Colonic mucosa (tissue), 4 donors: ENCODE data around the gene GPS2. TPM values are rescaled to one million over a fixed set of nuclear protein-coding genes. Genes with fewer than 3 reads are reported as not detected.

Experiments
- DNase-seq: peaks from one replicate; pipeline ENCODE4 v3.0.0-alpha.2; 2020
- H3K27ac ChIP-seq: fragments of 200-600 bp; one replicate; pipeline ENCODE4 v1.8.0; 2021
- H3K27me3 ChIP-seq: fragments of 200-600 bp; one replicate; pipeline ENCODE4 v1.8.0; 2021
- H3K36me3 ChIP-seq: fragments of 200-600 bp; one replicate; pipeline ENCODE4 v1.8.0; 2021
- H3K4me1 ChIP-seq: fragments of 200-600 bp; one replicate; pipeline ENCODE4 v1.8.0; 2021; ENCODE audit warnings: mild to moderate bottlenecking
- H3K4me3 ChIP-seq: fragments of 200-600 bp; one replicate; pipeline ENCODE4 v1.8.0; 2021
- H3K9ac ChIP-seq, 2 donors: one replicate each; pipeline ENCODE4 v1.7.0; 2013; ENCODE audit warnings: control low read depth in 2 of 2, low read depth in 2 of 2, low read length in 2 of 2
- H3K9me3 ChIP-seq: fragments of 200-600 bp; one replicate; pipeline ENCODE4 v1.8.0; 2021
- intact Hi-C: fragments of 100-400 bp; cut with DNase I; formaldehyde crosslinking; loops from one replicate; pipeline ENCODE4 v1.14.1; 2022
- total RNA-seq, 2 donors: library from RNA; stranded (reverse); fragmentation: NEBNext Ultra II Directional in 1 of 2; extraction: Animal tissue kit (Norgen Biotek cat#: 25700) in 1 of 2; gene quantifications; one replicate each; pipeline ENCODE4 v1.2.1, GENCODE V29; 2021
- TF ChIP-seq, protein P1 (sequence below): fragments of 200-600 bp; IDR thresholded peaks from one replicate; pipeline ENCODE4 v1.8.0; 2022; ENCODE audit warnings: antibody characterized with exemption, mild to moderate bottlenecking
- donor health status: healthy.
- donor health status: DM: no; HTN: no; CAD: no.
- donor health status: DM: no; HTN: no; CAD: no.

The GPS2 gene
- total RNA-seq, 2 donors from 2014 or later = 53.8 to 85.7 TPM

DNA sequence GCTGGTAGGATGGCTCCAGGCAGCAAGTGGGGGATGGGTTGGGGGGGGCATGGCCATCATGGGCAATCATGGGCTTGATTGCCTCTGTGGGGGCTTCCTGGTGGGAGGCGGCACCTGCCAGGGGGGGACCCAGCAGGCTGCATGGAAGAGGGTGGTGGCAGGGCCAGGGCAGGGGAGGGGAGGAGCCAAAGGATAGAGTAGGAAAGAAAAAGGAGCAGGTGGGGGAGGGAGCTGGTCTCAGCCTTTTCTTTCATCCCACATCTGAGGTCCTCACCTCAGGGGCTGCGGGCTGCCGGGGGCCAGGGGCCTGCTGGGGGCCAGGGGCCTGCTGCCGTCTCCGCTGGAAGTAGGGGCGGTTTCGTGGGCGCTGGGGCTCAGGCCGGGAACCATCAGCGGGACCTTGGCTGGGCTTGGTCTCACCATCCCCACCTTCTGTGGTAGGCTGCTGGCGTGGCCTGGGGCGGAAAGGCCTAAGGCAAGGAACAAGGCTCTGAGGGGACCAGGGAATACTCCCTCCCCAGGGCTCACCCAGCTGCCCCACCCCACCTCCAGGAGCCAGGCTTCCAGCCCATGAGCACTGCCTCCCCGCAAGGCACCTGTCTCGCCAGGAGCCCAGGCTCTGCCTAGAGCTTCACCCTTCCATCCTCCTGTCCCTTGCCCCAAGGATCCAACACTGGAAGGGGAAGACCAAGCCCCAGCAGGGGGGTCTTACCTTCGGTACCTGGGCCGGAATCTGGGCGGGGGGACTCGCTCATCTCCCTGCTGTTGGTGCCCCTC is 25.7 kb downstream of the GPS2 start:
- Histone ChIP-seq H3K9ac (no peak overlapping the region), H3K9me3 (no peaks in the 10 kb centered on the region), H3K27ac (no peak overlapping the region), H3K4me1 (peaks cover 9% of the 10 kb centered on the region), H3K36me3 (no peaks in the 10 kb centered on the region), H3K4me3 (no peak overlapping the region), H3K27me3 (peaks cover 4% of the 10 kb centered on the region)
- intact Hi-C loops = no loop called here
- TF ChIP-seq, protein P1, sequence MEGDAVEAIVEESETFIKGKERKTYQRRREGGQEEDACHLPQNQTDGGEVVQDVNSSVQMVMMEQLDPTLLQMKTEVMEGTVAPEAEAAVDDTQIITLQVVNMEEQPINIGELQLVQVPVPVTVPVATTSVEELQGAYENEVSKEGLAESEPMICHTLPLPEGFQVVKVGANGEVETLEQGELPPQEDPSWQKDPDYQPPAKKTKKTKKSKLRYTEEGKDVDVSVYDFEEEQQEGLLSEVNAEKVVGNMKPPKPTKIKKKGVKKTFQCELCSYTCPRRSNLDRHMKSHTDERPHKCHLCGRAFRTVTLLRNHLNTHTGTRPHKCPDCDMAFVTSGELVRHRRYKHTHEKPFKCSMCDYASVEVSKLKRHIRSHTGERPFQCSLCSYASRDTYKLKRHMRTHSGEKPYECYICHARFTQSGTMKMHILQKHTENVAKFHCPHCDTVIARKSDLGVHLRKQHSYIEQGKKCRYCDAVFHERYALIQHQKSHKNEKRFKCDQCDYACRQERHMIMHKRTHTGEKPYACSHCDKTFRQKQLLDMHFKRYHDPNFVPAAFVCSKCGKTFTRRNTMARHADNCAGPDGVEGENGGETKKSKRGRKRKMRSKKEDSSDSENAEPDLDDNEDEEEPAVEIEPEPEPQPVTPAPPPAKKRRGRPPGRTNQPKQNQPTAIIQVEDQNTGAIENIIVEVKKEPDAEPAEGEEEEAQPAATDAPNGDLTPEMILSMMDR = no peak
- DNase-seq = no peak

DNA sequence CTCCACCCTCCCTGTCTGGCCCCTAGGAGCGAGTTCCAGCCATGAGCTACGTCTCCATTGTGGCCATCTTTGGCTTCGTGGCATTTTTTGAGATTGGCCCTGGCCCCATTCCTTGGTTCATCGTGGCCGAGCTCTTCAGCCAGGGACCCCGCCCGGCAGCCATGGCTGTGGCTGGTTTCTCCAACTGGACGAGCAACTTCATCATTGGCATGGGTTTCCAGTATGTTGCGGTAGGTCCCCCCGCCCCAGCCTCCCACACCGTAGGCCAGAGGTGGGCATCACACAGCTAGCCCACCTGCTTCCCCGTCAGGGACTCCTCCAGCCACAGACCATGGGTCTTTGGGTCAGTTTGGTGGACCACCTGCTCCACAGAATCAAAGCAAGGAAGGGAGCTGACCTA is 29.5 kb downstream of the GPS2 start:
- intact Hi-C loops = no loop called here
- H3K36me3 ChIP-seq = no peaks in the 10 kb centered on the region
- H3K27me3 ChIP-seq = peaks cover 8% of the 10 kb centered on the region
- DNase-seq = no peak
- no peak overlapping the region for H3K9ac ChIP-seq
- H3K27ac ChIP-seq = no peak overlapping the region
- H3K9me3 ChIP-seq = no peaks in the 10 kb centered on the region
- TF ChIP-seq, protein P1 = no peak
- H3K4me3 ChIP-seq = no peak overlapping the region
- H3K4me1 ChIP-seq = peaks cover 14% of the 10 kb centered on the region

DNA sequence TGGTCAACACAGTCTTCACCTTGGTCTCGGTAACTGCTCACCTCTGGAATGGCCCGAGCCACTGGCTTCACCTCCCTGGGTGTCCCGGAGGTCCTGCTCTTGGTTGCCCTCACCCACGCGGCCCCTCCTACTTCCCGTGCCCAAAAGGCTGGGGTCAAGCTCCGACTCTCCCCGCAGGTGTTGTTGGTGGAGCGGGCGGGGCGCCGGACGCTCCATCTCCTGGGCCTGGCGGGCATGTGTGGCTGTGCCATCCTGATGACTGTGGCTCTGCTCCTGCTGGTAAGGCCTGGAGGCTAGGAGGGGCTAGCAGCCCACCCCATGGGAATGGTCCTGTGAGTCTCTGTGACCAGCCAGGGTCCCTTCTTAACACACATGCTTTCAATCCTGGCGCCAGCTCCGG is 30.2 kb downstream of the GPS2 start:
- H3K27me3 ChIP-seq = peaks cover 8% of the 10 kb centered on the region
- no peaks in the 10 kb centered on the region for H3K36me3 ChIP-seq
- DNase-seq = no peak
- no peaks in the 10 kb centered on the region for H3K9me3 ChIP-seq
- H3K4me1 ChIP-seq = peaks cover 14% of the 10 kb centered on the region
- H3K4me3 ChIP-seq = no peak overlapping the region
- no peak overlapping the region for H3K27ac ChIP-seq
- no peak overlapping the region for H3K9ac ChIP-seq
- TF ChIP-seq, protein P1 = no peak
- intact Hi-C loops = no loop called here

DNA sequence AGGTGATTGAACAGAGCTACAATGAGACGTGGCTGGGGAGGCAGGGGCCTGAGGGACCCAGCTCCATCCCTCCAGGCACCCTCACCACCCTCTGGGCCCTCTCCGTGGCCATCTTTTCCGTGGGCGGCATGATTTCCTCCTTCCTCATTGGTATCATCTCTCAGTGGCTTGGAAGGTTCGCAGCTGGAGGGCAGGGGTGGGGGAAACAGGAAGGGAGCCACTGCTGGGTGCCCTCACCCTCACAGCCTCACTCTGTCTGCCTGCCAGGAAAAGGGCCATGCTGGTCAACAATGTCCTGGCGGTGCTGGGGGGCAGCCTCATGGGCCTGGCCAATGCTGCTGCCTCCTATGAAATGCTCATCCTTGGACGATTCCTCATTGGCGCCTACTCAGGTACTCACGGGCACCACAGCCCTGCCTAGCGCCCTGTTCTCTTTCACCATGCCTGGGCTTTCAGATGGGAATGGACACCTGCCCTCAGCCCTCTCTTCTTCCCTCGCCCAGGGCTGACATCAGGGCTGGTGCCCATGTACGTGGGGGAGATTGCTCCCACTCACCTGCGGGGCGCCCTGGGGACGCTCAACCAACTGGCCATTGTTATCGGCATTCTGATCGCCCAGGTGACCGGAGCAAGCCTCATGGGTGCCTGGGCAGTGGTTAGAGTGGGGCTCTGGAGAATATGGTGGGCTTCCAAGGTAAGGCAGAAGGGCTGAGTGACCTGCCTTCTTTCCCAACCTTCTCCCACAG is 31.5 kb downstream of the GPS2 start:
- Histone ChIP-seq H3K36me3 (no peaks in the 10 kb centered on the region), H3K4me3 (no peak overlapping the region), H3K9me3 (no peaks in the 10 kb centered on the region), H3K27me3 (peaks cover 8% of the 10 kb centered on the region), H3K9ac (peak overlapping the region in 1 of 2 donors; percentile 89), H3K27ac (no peak overlapping the region), H3K4me1 (peaks cover 14% of the 10 kb centered on the region)
- no peak for DNase-seq
- TF ChIP-seq, protein P1 = no peak
- intact Hi-C loops = no loop called here

DNA sequence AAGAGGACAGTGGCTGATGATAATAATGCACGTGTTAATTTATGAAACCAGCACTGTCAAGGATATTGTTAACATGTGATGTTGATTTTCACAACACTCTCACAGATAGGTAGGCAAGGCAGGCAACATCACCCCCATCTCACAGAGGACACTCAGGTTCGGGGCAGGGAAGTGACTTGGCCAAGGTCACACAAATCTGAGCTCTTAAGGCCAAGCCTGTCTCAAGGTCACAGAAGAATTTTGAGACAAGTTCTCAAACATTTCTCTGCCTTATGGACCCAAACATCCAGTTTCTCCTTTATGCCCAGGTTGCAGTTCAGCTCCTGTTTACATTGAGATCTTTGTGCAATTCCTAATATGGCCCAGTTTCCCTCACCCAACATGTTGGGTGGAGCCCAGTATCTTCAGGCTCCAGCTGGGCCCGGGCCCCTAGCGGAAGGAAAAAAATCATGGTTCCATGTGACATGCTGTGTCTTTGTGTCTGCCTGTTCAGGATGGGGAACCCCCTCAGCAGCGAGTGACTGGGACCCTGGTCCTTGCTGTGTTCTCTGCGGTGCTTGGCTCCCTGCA is 32.3 kb downstream of the GPS2 start:
- TF ChIP-seq, protein P1 = no peak
- H3K36me3 ChIP-seq = no peaks in the 10 kb centered on the region
- no peaks in the 10 kb centered on the region for H3K9me3 ChIP-seq
- peaks cover 8% of the 10 kb centered on the region for H3K27me3 ChIP-seq
- H3K4me3 ChIP-seq = peak overlapping the region; percentile 39
- no peak for DNase-seq
- peak overlapping the region; percentile 58 to 89 for H3K9ac ChIP-seq
- peaks cover 14% of the 10 kb centered on the region for H3K4me1 ChIP-seq
- intact Hi-C loops = no loop called here
- peak overlapping the region; percentile 3 for H3K27ac ChIP-seq
